Measurements from ENCODE around the gene ST6GALNAC3. TPM values are rescaled to one million over a fixed set of nuclear protein-coding genes. Genes with fewer than 3 reads are reported as not detected.

Gene ST6GALNAC3
- total RNA-seq, 2 donors from 2014 or later, result 0.24 to 0.30 TPM

- Mint-ChIP-seq H3K4me1 (no peaks in the 10 kb centered on the region), H3K36me3 (ENCODE audit: low read depth) (no peaks in the 10 kb centered on the region), H3K27ac (no peak overlapping the region), H3K27me3 (peaks cover 7% of the 10 kb centered on the region), H3K9me3 (no peaks in the 10 kb centered on the region), H3K4me3 (no peak overlapping the region)
- no peak for ATAC-seq (replicated peaks)
Measured at GRCh38 chr1:76371941-76372340, 297.4 kb downstream of the ST6GALNAC3 start.

GRCh38 chr1:76374086-76374485, 299.5 kb downstream of the ST6GALNAC3 start:
- ATAC-seq (replicated peaks), result no peak
- Mint-ChIP-seq H3K27me3 (peaks cover 11% of the 10 kb centered on the region), H3K36me3 (ENCODE audit: low read depth) (no peaks in the 10 kb centered on the region), H3K4me1 (no peaks in the 10 kb centered on the region), H3K4me3 (no peak overlapping the region), H3K27ac (no peak overlapping the region), H3K9me3 (no peaks in the 10 kb centered on the region)

GRCh38 chr1:76377247-76377646, 302.7 kb downstream of the ST6GALNAC3 start:
- no peak overlapping the region for H3K4me3 Mint-ChIP-seq
- ATAC-seq (replicated peaks), result no peak
- no peaks in the 10 kb centered on the region for H3K36me3 Mint-ChIP-seq (ENCODE audit: low read depth)
- no peak overlapping the region for H3K27ac Mint-ChIP-seq
- no peaks in the 10 kb centered on the region for H3K9me3 Mint-ChIP-seq
- H3K4me1 Mint-ChIP-seq, result no peaks in the 10 kb centered on the region
- H3K27me3 Mint-ChIP-seq, result peaks cover 11% of the 10 kb centered on the region

- H3K27me3 Mint-ChIP-seq, result peaks cover 11% of the 10 kb centered on the region
- no peak overlapping the region for H3K27ac Mint-ChIP-seq
- no peaks in the 10 kb centered on the region for H3K9me3 Mint-ChIP-seq
- H3K4me3 Mint-ChIP-seq, result no peak overlapping the region
- H3K36me3 Mint-ChIP-seq (ENCODE audit: low read depth), result no peaks in the 10 kb centered on the region
- no peak for ATAC-seq (replicated peaks)
- no peaks in the 10 kb centered on the region for H3K4me1 Mint-ChIP-seq
Measured at GRCh38 chr1:76379506-76379905, 305.0 kb downstream of the ST6GALNAC3 start.

- Mint-ChIP-seq H3K36me3 (ENCODE audit: low read depth) (no peaks in the 10 kb centered on the region), H3K27ac (no peak overlapping the region), H3K4me1 (no peaks in the 10 kb centered on the region), H3K9me3 (no peaks in the 10 kb centered on the region), H3K27me3 (peaks cover 7% of the 10 kb centered on the region), H3K4me3 (no peak overlapping the region)
- no peak for ATAC-seq (replicated peaks)
Measured at GRCh38 chr1:76381450-76382097, 307.0 kb downstream of the ST6GALNAC3 start.

- H3K4me3 Mint-ChIP-seq, result no peak overlapping the region
- no peaks in the 10 kb centered on the region for H3K9me3 Mint-ChIP-seq
- H3K27ac Mint-ChIP-seq, result no peak overlapping the region
- no peaks in the 10 kb centered on the region for H3K36me3 Mint-ChIP-seq (ENCODE audit: low read depth)
- no peak for ATAC-seq (replicated peaks)
- no peaks in the 10 kb centered on the region for H3K27me3 Mint-ChIP-seq
- H3K4me1 Mint-ChIP-seq, result no peaks in the 10 kb centered on the region
Measured at GRCh38 chr1:76388261-76388660, 313.7 kb downstream of the ST6GALNAC3 start.

GRCh38 chr1:76390456-76390855, 315.9 kb downstream of the ST6GALNAC3 start:
- H3K27ac Mint-ChIP-seq, result no peak overlapping the region
- no peaks in the 10 kb centered on the region for H3K27me3 Mint-ChIP-seq
- H3K9me3 Mint-ChIP-seq, result no peaks in the 10 kb centered on the region
- H3K36me3 Mint-ChIP-seq (ENCODE audit: low read depth), result no peaks in the 10 kb centered on the region
- no peaks in the 10 kb centered on the region for H3K4me1 Mint-ChIP-seq
- H3K4me3 Mint-ChIP-seq, result no peak overlapping the region
- ATAC-seq (replicated peaks), result no peak

- H3K27ac Mint-ChIP-seq, result no peak overlapping the region
- H3K36me3 Mint-ChIP-seq (ENCODE audit: low read depth), result no peaks in the 10 kb centered on the region
- no peak for ATAC-seq (replicated peaks)
- H3K9me3 Mint-ChIP-seq, result no peaks in the 10 kb centered on the region
- no peaks in the 10 kb centered on the region for H3K4me1 Mint-ChIP-seq
- H3K27me3 Mint-ChIP-seq, result no peaks in the 10 kb centered on the region
- no peak overlapping the region for H3K4me3 Mint-ChIP-seq
Measured at GRCh38 chr1:76395059-76395458, 320.5 kb downstream of the ST6GALNAC3 start.

GRCh38 chr1:76402128-76402527, 327.6 kb downstream of the ST6GALNAC3 start:
- Mint-ChIP-seq H3K27me3 (no peaks in the 10 kb centered on the region), H3K27ac (no peak overlapping the region), H3K4me1 (no peaks in the 10 kb centered on the region), H3K36me3 (ENCODE audit: low read depth) (no peaks in the 10 kb centered on the region), H3K4me3 (no peak overlapping the region), H3K9me3 (no peaks in the 10 kb centered on the region)
- no peak for ATAC-seq (replicated peaks)

- no peaks in the 10 kb centered on the region for H3K36me3 Mint-ChIP-seq (ENCODE audit: low read depth)
Measured at GRCh38 chr1:76408303-76408702, 333.8 kb downstream of the ST6GALNAC3 start.

GRCh38 chr1:76410499-76410898, 336.0 kb downstream of the ST6GALNAC3 start:
- Mint-ChIP-seq H3K4me3 (no peak overlapping the region), H3K4me1 (no peaks in the 10 kb centered on the region), H3K27me3 (peaks cover 3% of the 10 kb centered on the region), H3K36me3 (ENCODE audit: low read depth) (no peaks in the 10 kb centered on the region), H3K27ac (no peak overlapping the region), H3K9me3 (peaks cover 5% of the 10 kb centered on the region)
- no peak for ATAC-seq (replicated peaks)

More at GRCh38 chr1:76408303-76408702, 333.8 kb downstream of the ST6GALNAC3 start:
- Mint-ChIP-seq H3K27ac (no peak overlapping the region), H3K27me3 (peaks cover 3% of the 10 kb centered on the region), H3K4me1 (no peaks in the 10 kb centered on the region), H3K4me3 (no peak overlapping the region), H3K9me3 (peaks cover 5% of the 10 kb centered on the region)
- ATAC-seq (replicated peaks), result no peak

GRCh38 chr1:76418531-76418930, 344.0 kb downstream of the ST6GALNAC3 start:
- H3K27ac Mint-ChIP-seq, result no peak overlapping the region
- ATAC-seq (replicated peaks), result no peak
- H3K4me3 Mint-ChIP-seq, result no peak overlapping the region
- H3K27me3 Mint-ChIP-seq, result no peaks in the 10 kb centered on the region
- no peaks in the 10 kb centered on the region for H3K4me1 Mint-ChIP-seq
- no peaks in the 10 kb centered on the region for H3K36me3 Mint-ChIP-seq (ENCODE audit: low read depth)
- H3K9me3 Mint-ChIP-seq, result no peaks in the 10 kb centered on the region

- no peaks in the 10 kb centered on the region for H3K27me3 Mint-ChIP-seq
- H3K9me3 Mint-ChIP-seq, result no peaks in the 10 kb centered on the region
- H3K27ac Mint-ChIP-seq, result no peak overlapping the region
- H3K4me1 Mint-ChIP-seq, result no peaks in the 10 kb centered on the region
- H3K4me3 Mint-ChIP-seq, result no peak overlapping the region
- ATAC-seq (replicated peaks), result no peak
- no peaks in the 10 kb centered on the region for H3K36me3 Mint-ChIP-seq (ENCODE audit: low read depth)
Measured at GRCh38 chr1:76419603-76420002, 345.1 kb downstream of the ST6GALNAC3 start.

GRCh38 chr1:76425201-76426145, 350.9 kb downstream of the ST6GALNAC3 start:
- no peak overlapping the region for H3K4me3 Mint-ChIP-seq
- no peaks in the 10 kb centered on the region for H3K36me3 Mint-ChIP-seq (ENCODE audit: low read depth)
- H3K27me3 Mint-ChIP-seq, result no peaks in the 10 kb centered on the region
- H3K9me3 Mint-ChIP-seq, result no peaks in the 10 kb centered on the region
- H3K27ac Mint-ChIP-seq, result no peak overlapping the region
- H3K4me1 Mint-ChIP-seq, result no peaks in the 10 kb centered on the region
- no peak for ATAC-seq (replicated peaks)

- H3K27ac Mint-ChIP-seq, result no peak overlapping the region
- ATAC-seq (replicated peaks), result no peak
Measured at GRCh38 chr1:76426606-76427005, 352.1 kb downstream of the ST6GALNAC3 start.

More at GRCh38 chr1:76426606-76427005, 352.1 kb downstream of the ST6GALNAC3 start:
- H3K36me3 Mint-ChIP-seq (ENCODE audit: low read depth), result no peaks in the 10 kb centered on the region
- H3K4me3 Mint-ChIP-seq, result no peak overlapping the region
- H3K27me3 Mint-ChIP-seq, result no peaks in the 10 kb centered on the region
- no peaks in the 10 kb centered on the region for H3K9me3 Mint-ChIP-seq
- no peaks in the 10 kb centered on the region for H3K4me1 Mint-ChIP-seq
